GM12873 (cell line): Measurements from ENCODE around the gene KAZN.

ENCODE experiments used
- TF ChIP-seq, protein P1 (sequence below): IDR thresholded peaks from 2 replicates; pipeline ENCODE4 v1.5.1; 2012; ENCODE audit warnings: low read depth, mild to moderate bottlenecking, moderate library complexity, low read length, control low read depth; ENCODE audit not compliant: insufficient read depth; ENCODE audit errors: missing control alignments

Gene KAZN

DNA sequence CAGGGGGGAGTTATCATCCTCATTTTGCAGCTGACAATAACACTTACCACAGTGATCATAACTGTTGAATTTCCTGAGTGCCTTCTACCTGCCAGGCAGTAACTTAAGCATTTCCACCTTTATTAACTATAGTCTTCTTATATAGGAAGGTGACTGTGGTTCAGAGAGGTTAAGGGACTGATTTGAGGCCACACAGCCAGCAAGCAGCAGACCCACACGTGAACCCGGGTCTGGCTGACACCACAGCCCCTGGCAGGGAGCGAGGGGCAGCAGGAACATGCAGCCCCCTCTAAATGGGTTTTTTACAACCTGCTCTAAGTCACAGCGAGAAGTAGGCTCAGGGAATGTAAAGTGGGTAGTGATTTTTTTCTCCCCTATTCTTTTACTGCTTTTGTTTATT is 248.2 kb downstream of the KAZN start:
- TF ChIP-seq, protein P1, sequence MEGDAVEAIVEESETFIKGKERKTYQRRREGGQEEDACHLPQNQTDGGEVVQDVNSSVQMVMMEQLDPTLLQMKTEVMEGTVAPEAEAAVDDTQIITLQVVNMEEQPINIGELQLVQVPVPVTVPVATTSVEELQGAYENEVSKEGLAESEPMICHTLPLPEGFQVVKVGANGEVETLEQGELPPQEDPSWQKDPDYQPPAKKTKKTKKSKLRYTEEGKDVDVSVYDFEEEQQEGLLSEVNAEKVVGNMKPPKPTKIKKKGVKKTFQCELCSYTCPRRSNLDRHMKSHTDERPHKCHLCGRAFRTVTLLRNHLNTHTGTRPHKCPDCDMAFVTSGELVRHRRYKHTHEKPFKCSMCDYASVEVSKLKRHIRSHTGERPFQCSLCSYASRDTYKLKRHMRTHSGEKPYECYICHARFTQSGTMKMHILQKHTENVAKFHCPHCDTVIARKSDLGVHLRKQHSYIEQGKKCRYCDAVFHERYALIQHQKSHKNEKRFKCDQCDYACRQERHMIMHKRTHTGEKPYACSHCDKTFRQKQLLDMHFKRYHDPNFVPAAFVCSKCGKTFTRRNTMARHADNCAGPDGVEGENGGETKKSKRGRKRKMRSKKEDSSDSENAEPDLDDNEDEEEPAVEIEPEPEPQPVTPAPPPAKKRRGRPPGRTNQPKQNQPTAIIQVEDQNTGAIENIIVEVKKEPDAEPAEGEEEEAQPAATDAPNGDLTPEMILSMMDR, result no peak

DNA sequence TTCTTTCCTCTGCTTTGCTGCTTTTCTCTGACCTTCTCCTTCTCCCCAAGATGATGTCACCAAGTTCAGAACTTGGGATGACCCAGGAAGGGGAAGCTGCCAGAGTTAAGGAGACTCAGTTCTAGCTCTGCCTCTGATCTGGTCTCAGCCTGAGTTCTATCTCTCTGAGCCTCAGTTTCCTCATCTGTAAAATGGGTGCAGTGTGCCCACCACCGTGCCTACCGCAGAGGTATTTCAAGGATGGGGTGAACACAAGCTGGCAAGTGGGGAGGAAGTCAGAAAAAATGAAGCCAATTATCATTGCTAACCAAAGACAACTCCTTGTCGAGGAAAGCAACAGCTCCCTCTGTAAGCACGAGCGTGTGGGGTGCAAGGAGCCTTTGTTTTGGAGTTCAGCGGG is 249.7 kb downstream of the KAZN start:
- TF ChIP-seq, protein P1, result no peak

DNA sequence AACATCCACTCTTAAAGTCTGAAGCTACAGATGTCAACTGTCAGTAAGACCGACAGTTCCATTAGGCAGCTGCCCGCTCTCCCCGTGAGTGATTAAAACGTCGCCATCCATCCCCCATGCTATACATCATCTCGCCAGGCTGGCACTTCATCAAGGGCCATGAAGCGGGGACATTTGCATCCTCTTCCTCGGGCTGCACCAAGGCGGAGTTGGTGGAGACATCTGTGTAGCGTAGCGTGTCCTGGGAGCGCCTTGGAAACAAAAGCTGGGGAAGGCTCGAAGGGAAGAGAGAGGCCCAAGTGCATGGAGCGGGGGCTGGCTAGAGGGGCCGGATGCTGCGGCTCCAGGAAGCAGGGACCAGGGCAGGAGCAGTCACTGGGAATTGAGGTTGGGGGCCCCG is 250.1 kb downstream of the KAZN start:
- TF ChIP-seq, protein P1, result no peak

DNA sequence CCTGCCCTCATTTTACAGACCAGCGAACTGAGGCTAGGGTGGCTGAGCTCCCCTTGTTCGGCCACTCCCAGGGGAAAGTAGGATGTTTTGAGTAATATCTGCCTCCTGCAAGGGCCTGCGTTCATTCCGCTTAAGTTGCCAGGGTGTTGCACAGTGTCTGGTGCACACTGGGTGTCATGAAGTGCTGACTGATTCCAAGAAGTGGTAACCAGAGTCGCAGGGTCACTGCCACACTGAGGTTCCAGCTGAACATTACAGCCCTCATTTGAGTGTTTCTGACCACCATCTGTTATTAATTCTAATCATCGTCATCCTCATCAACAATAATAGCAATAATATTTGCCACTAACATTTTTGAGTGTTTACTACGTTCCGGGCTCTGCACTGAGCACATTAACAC is 250.6 kb downstream of the KAZN start:
- TF ChIP-seq, protein P1, result no peak

DNA sequence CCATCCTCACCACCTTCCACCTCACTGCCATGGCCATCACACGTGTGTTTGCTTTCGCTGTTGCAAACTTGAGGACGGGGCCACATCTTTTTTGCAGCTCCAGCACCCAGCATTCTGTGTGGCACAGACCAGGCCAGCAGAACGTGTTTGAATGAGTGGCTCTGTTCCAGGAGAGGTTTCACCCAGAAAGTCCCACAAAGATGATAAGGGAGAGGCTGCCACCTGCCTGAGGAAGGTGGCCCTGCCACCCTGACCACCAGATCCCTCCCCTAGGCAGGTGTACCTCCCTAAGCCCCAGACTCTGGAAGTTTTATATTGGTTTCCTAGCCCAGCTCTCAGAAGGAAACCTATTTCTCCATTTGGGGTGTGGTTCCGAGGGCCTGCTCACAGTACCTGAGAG is 252.1 kb downstream of the KAZN start:
- TF ChIP-seq, protein P1, result peak; percentile 27

DNA sequence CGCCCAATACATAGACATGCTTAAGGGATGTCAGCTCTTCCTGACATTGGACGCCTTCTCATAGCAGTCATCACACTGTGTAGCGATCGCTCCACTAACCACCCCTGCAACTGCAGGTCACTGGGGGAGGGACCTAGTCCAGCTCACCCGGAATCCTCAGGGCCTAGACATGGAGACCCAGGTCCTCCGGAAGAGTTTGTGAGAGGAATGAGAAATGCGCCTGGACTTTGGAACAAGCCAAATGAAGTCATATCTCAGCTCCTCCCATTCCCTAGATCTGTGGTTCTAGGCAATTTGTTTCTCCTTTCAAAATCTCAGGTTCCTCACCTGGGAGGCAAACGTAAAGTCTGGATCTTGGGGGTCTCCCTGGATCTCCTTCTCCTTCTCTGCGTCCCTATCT is 253.3 kb downstream of the KAZN start:
- TF ChIP-seq, protein P1, result no peak

DNA sequence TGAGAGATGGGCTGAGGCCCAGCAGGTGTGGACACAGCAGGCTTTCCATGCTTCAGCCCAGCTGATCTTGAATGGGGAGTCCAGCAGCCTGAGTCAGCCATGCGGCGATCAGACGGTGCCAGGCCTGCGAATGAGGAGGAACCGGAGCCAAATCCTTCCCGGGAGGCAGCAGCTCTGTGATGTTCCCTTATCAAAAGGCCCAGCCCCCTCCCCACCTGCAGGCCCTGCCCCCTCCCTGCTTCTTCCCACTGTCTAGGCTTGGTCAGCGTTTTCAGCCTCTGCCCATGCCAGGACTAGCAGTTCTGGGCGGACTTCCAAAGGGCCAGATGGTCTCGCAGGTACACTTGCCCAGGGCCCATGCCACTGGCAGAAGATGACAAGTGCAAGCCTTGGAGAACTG is 253.8 kb downstream of the KAZN start:
- TF ChIP-seq, protein P1, result no peak
